T-cell (primary cell): Measurements from ENCODE around the gene RNF4. TPM values are rescaled to one million over a fixed set of nuclear protein-coding genes. Genes with fewer than 3 reads are reported as not detected.

ENCODE experiments used
- ATAC-seq, 4 experiments: fragments of 200-7000 bp in 3 of 4; fragments of 150-1000 bp in 1 of 4; cut with Tn5 transposase; replicated peaks in 1 of 4; 1 replicate in 3 of 4; 2 replicates in 1 of 4; pipeline ENCODE4 v1.10.0; 2021; ENCODE audit warnings: moderate library complexity in 3 of 4, mild to moderate bottlenecking in 2 of 4, moderate number of reproducible peaks in 1 of 4
- CTCF ChIA-PET, 2 donors: fragments of 300-600 bp; sonication (Branson Sonifier 250); formaldehyde crosslinking; loops; one replicate each; lab custom pipeline; 2022; ENCODE audit warnings: antibody characterized with exemption in 2 of 2; lab: Charles Lee
- POLR2A ChIA-PET, 2 donors: fragments of 300-600 bp; sonication (Branson Sonifier 250); formaldehyde crosslinking; loops; one replicate each; lab custom pipeline; 2022; ENCODE audit warnings: antibody characterized with exemption in 2 of 2; lab: Charles Lee
- DNase-seq, 35 experiments: peaks; one replicate each; pipeline versions ENCODE4 v3.0.0 to v3.0.0-alpha.2; 2013 to 2023
- H3K27ac ChIP-seq: one replicate; pipeline ENCODE4 v1.5.1; 2013; ENCODE audit warnings: low read length
- H3K27me3 ChIP-seq, 2 experiments: replicated peaks in 1 of 2; 1 replicate in 1 of 2; 2 replicates in 1 of 2; pipeline versions ENCODE4 v1.6.1 to v1.7.0; 2013; ENCODE audit warnings: low read length in 1 of 2, mixed read lengths in 1 of 2; ENCODE audit not compliant: control insufficient read depth in 2 of 2, insufficient read depth in 2 of 2; ENCODE audit errors: extremely low read depth in 1 of 2
- H3K36me3 ChIP-seq, 2 donors: 1 replicate in 1 of 2; 2 replicates in 1 of 2; pipeline versions ENCODE4 v1.6.1 to v1.7.0; 2013; ENCODE audit warnings: low read length in 1 of 2; ENCODE audit not compliant: control insufficient read depth in 2 of 2, insufficient read depth in 1 of 2; ENCODE audit errors: extremely low read depth in 1 of 2
- H3K4me1 ChIP-seq, 2 experiments: 1 replicate in 1 of 2; 2 replicates in 1 of 2; pipeline versions ENCODE4 v1.6.1 to v1.7.0; 2013; ENCODE audit warnings: low read length in 2 of 2, mixed read lengths in 1 of 2; ENCODE audit not compliant: insufficient read depth in 2 of 2, control insufficient read depth in 1 of 2; ENCODE audit errors: extremely low read depth in 1 of 2
- H3K4me3 ChIP-seq, 2 donors: 1 replicate in 1 of 2; 2 replicates in 1 of 2; pipeline versions ENCODE4 v1.5.1 to v1.7.0; 2013; ENCODE audit warnings: mild to moderate bottlenecking in 2 of 2, low read length in 1 of 2, moderate library complexity in 1 of 2; ENCODE audit not compliant: control insufficient read depth in 1 of 2; ENCODE audit errors: extremely low read depth in 1 of 2
- H3K9me3 ChIP-seq: 2 replicates; pipeline ENCODE4 v1.7.0; 2013
- H3K27ac Mint-ChIP-seq, 2 donors: one replicate each; pipeline ENCODE4 v1.8.0; 2020 to 2021; ENCODE audit warnings: mild to moderate bottlenecking in 2 of 2, mixed read lengths in 2 of 2
- H3K27me3 Mint-ChIP-seq, 2 donors: one replicate each; pipeline ENCODE4 v1.8.0; 2021 to 2022; ENCODE audit warnings: mixed read lengths in 2 of 2
- H3K36me3 Mint-ChIP-seq: one replicate; pipeline ENCODE4 v1.8.0; 2021; ENCODE audit warnings: mixed read lengths
- H3K4me1 Mint-ChIP-seq, 3 donors: one replicate each; pipeline ENCODE4 v1.8.0; 2020 to 2022; ENCODE audit warnings: mixed read lengths in 3 of 3, mild to moderate bottlenecking in 1 of 3
- H3K4me3 Mint-ChIP-seq, 3 donors: one replicate each; pipeline ENCODE4 v1.8.0; 2020 to 2022; ENCODE audit warnings: mild to moderate bottlenecking in 3 of 3, mixed read lengths in 3 of 3, moderate library complexity in 3 of 3
- H3K9me3 Mint-ChIP-seq, 3 donors: one replicate each; pipeline ENCODE4 v1.8.0; 2020 to 2022; ENCODE audit warnings: mixed read lengths in 3 of 3
- WGBS: methylation state at CpG from one replicate; pipeline ENCODE4 v1.1.5; 2013; ENCODE audit warnings: missing lambda C conversion rate; ENCODE audit not compliant: insufficient coverage; 5-methylcytosine and 5-hydroxymethylcytosine counted together
- total RNA-seq, 35 experiments: library from RNA in 6 of 35; stranded (reverse) in 6 of 35; fragments of 120-200 nt in 1 of 35; gene quantifications; one replicate each; pipeline versions ENCODE4 v1.2.1 to v1.2.4 and lab custom pipeline; 2013 to 2026

The RNF4 gene
- total RNA-seq, 5 donors from 2014 or later (not counting 1 experiment from before 2014, with no cell fraction given) = 89.2 to 107 (median 104) TPM

DNA sequence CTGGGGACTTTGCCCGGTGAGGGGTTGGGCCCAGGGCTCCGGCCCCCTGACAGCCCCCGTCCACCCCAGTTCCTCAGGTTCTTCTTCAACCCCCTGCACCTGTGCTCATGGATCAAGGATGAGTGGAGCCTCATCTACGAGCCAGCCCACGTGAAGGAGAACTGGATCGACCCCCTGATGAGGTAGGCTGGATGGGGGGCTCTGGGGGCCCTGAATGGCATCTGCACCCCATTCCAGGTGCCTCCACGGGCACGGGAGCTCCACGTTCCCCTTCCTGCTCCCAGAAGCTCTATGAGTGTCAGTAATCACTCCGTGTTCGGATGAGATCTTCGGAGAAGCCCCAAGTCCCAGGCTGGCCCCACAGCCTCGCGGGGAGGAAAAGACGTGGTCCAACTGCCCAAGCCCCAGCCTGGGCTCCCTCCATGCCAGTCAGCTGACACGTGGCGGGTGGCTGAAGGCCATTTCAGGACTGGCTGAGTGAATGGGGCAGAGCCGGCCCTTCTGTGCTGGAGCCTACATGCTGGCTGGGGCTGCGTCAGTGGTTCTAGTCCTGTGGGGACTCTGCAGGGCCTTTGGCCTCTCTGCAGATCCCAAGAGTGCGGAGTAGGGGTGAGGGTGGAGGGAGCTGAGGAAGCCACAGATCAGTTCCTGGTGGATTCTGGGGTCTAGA is 25.7 kb upstream of the RNF4 start:
- Mint-ChIP-seq H3K4me3 (no peak overlapping the region), H3K4me1 (peaks cover 0 to 7% (median 3%) of the 10 kb centered on the region in 3 donors), H3K36me3 (no peaks in the 10 kb centered on the region), H3K27ac (no peak overlapping the region), H3K27me3 (no peaks in the 10 kb centered on the region), H3K9me3 (no peaks in the 10 kb centered on the region)
- peaks cover 0 to 9% of the 10 kb centered on the region in 2 experiments for H3K4me1 ChIP-seq
- no peak for DNase-seq
- H3K27me3 ChIP-seq = no peaks in the 10 kb centered on the region
- ChIA-PET POLR2A (no interaction called here), CTCF (interaction anchor here (0.6 to 0.7 kb wide), 3 partner anchors 91 to 213 kb away, joined by 3 to 9 read pairs (median 6); no protein-coding TSS in a partner anchor)
- 96% methylated on average over 14 of the region's 20 CpGs for WGBS
- no peaks in the 10 kb centered on the region for H3K36me3 ChIP-seq
- H3K27ac ChIP-seq = no peak overlapping the region
- no peak overlapping the region for H3K4me3 ChIP-seq
- no peak for ATAC-seq
- no peaks in the 10 kb centered on the region for H3K9me3 ChIP-seq

- CTCF ChIA-PET = no interaction called here
- H3K4me3 Mint-ChIP-seq = no peak overlapping the region
- Histone ChIP-seq H3K27ac (no peak overlapping the region), H3K36me3 (no peaks in the 10 kb centered on the region), H3K4me1 (peaks cover 0 to 9% of the 10 kb centered on the region in 2 experiments), H3K4me3 (no peak overlapping the region), H3K9me3 (no peaks in the 10 kb centered on the region), H3K27me3 (no peaks in the 10 kb centered on the region)
- H3K36me3 Mint-ChIP-seq = no peaks in the 10 kb centered on the region
- H3K27ac Mint-ChIP-seq = no peak overlapping the region
- no peaks in the 10 kb centered on the region for H3K9me3 Mint-ChIP-seq
- 85% methylated on average over 5 of the region's 7 CpGs for WGBS
- ATAC-seq = no peak
- H3K4me1 Mint-ChIP-seq = peaks cover 0 to 7% (median 3%) of the 10 kb centered on the region in 3 donors
- no peak for DNase-seq
- H3K27me3 Mint-ChIP-seq = no peaks in the 10 kb centered on the region
- POLR2A ChIA-PET = no interaction called here
Observed at GRCh38 chr4:2443956-2444740, 24.8 kb upstream of the RNF4 start.

GRCh38 chr4:2445130-2445529 is 23.8 kb upstream of the RNF4 start:
- H3K4me3 Mint-ChIP-seq = no peak overlapping the region
- H3K4me1 Mint-ChIP-seq = peaks cover 0 to 7% (median 3%) of the 10 kb centered on the region in 3 donors
- Histone ChIP-seq H3K4me1 (peaks cover 0 to 9% of the 10 kb centered on the region in 2 experiments), H3K36me3 (no peaks in the 10 kb centered on the region), H3K4me3 (no peak overlapping the region), H3K9me3 (no peaks in the 10 kb centered on the region), H3K27ac (no peak overlapping the region), H3K27me3 (no peaks in the 10 kb centered on the region)
- no peak overlapping the region for H3K27ac Mint-ChIP-seq
- CTCF ChIA-PET = no interaction called here
- no peak for DNase-seq
- 93% methylated on average over 8 of the region's 9 CpGs for WGBS
- no peaks in the 10 kb centered on the region for H3K36me3 Mint-ChIP-seq
- POLR2A ChIA-PET = interaction anchor here in 1 of 2 donors (0.6 kb wide), 1 partner anchor 206 kb away, joined by 3 read pairs; no protein-coding TSS in a partner anchor
- ATAC-seq = no peak
- no peaks in the 10 kb centered on the region for H3K27me3 Mint-ChIP-seq
- H3K9me3 Mint-ChIP-seq = no peaks in the 10 kb centered on the region

- WGBS = 86% methylated on average over 3 of the region's 6 CpGs
- no peak for DNase-seq
- peaks cover 0 to 7% (median 3%) of the 10 kb centered on the region in 3 donors for H3K4me1 Mint-ChIP-seq
- peaks cover 0 to 9% of the 10 kb centered on the region in 2 experiments for H3K4me1 ChIP-seq
- no peak overlapping the region for H3K27ac ChIP-seq
- no peaks in the 10 kb centered on the region for H3K9me3 ChIP-seq
- no peaks in the 10 kb centered on the region for H3K27me3 ChIP-seq
- H3K27me3 Mint-ChIP-seq = no peaks in the 10 kb centered on the region
- ATAC-seq = no peak
- no peak overlapping the region for H3K4me3 ChIP-seq
- ChIA-PET CTCF (no interaction called here), POLR2A (interaction anchor here in 1 of 2 donors (0.6 kb wide), 1 partner anchor 207 kb away, joined by 3 read pairs; no protein-coding TSS in a partner anchor)
- H3K4me3 Mint-ChIP-seq = no peak overlapping the region
- no peak overlapping the region for H3K27ac Mint-ChIP-seq
- no peaks in the 10 kb centered on the region for H3K36me3 ChIP-seq
- H3K9me3 Mint-ChIP-seq = no peaks in the 10 kb centered on the region
- no peaks in the 10 kb centered on the region for H3K36me3 Mint-ChIP-seq
Observed at GRCh38 chr4:2445571-2445970, 23.3 kb upstream of the RNF4 start.

GRCh38 chr4:2446656-2447564 is 22.0 kb upstream of the RNF4 start:
- Mint-ChIP-seq H3K27ac (no peak overlapping the region), H3K4me3 (no peak overlapping the region), H3K4me1 (no peaks in the 10 kb centered on the region), H3K9me3 (no peaks in the 10 kb centered on the region), H3K27me3 (no peaks in the 10 kb centered on the region), H3K36me3 (no peaks in the 10 kb centered on the region)
- CTCF ChIA-PET = no interaction called here
- POLR2A ChIA-PET = no interaction called here
- no peak overlapping the region for H3K27ac ChIP-seq
- ATAC-seq (no peak), DNase-seq (no peak)
- no peaks in the 10 kb centered on the region for H3K27me3 ChIP-seq
- no peaks in the 10 kb centered on the region for H3K9me3 ChIP-seq
- peaks cover 0 to 2% of the 10 kb centered on the region in 2 experiments for H3K4me1 ChIP-seq
- 91% methylated on average over 3 of the region's 3 CpGs for WGBS
- no peaks in the 10 kb centered on the region for H3K36me3 ChIP-seq
- H3K4me3 ChIP-seq = no peak overlapping the region

- no peaks in the 10 kb centered on the region for H3K9me3 ChIP-seq
- 87% methylated on average over 6 of the region's 7 CpGs for WGBS
- Mint-ChIP-seq H3K4me1 (no peaks in the 10 kb centered on the region), H3K4me3 (no peak overlapping the region), H3K27me3 (no peaks in the 10 kb centered on the region), H3K9me3 (no peaks in the 10 kb centered on the region), H3K36me3 (no peaks in the 10 kb centered on the region), H3K27ac (no peak overlapping the region)
- no peak overlapping the region for H3K4me3 ChIP-seq
- no peaks in the 10 kb centered on the region for H3K27me3 ChIP-seq
- ChIA-PET CTCF (no interaction called here), POLR2A (no interaction called here)
- no peak for DNase-seq
- no peaks in the 10 kb centered on the region for H3K36me3 ChIP-seq
- no peaks in the 10 kb centered on the region for H3K4me1 ChIP-seq
- ATAC-seq = no peak
- no peak overlapping the region for H3K27ac ChIP-seq
Observed at GRCh38 chr4:2448589-2448988, 20.3 kb upstream of the RNF4 start.
